CD4-positive, alpha-beta T cell treated with Interleukin-4 for 4 hours (primary cell): ENCODE results near the gene MAP3K4.
A peak's percentile ranks its signal among the peaks of the same experiment; 100 is the strongest.

Source experiments
- DNase-seq: peaks from one replicate; pipeline ENCODE4 v3.0.0-alpha.2; 2020

The MAP3K4 gene

DNA sequence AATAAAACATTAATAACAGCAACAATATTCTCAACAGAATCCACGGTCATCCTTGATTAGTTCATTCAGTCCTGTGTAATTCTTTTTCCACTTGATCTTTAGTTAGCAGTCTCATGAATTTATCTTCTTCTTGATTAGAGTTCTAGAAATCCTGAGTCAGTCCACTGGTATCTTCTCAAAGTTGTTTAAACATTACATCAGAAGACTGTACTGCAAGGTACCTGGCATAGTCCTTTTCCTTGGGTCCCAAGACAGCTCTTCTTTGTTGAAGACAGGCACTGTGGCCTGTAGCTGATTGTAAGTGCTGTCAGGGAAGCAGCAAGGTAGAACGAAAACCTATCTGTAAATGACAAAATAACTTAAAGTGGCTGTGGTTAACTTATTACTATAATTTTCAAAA is 11.8 kb downstream of the MAP3K4 start:
- DNase-seq: no peak

DNA sequence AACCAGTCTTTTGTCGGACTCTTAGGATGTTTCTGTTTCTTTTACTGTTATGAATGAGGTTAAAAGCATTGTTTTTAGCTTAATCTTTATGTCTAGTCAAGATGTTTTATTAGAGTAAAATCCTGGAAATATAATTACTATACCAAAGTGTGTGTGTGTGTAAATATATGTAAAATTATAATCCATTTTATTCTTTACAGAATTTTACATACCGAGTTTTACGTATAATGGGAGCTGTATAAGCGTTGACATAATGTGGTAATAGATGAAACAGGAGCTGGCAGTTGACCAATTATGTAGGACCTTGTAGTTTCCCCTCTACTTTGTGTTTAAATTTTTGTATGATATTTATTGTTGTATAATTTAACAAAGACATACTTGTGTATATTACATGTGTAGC is 16.7 kb downstream of the MAP3K4 start:
- no peak for DNase-seq

DNA sequence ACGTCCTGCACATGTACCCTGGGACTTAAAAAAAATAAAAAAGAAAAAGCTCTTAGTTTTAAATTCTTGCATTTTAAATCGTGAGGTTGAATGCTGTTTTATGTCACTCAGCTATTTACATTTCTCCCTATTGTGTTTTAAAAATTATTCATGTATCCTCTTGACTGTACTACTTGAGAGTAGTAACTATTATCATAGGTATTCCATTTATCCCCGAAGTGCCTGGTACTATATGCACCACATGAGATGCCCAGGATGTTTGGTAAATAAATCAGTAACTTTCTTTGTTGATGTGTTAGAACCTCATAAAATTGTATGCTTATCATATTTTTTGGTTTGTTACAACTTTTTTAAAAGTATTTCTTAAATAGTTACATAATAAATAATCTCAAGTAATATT is 18.4 kb downstream of the MAP3K4 start:
- DNase-seq: no peak

DNA sequence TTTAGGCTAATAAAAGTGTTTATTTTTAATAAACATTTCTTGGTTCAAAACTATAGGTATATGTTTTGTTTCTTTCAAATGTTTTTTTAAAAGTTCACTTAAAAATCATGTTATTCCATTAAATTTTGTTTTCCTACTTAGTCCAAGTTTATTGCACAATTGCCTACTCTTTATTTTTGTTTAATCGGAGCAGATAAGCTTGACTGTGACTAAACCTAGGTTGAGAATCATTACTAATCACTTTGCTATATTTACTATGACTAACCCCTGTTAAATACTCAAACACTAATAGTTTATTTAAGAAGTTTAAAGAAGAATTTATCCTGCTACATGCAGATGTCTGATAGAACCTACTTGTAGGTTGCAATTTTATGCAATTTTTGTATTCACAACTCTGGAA is 18.8 kb downstream of the MAP3K4 start:
- no peak for DNase-seq

DNA sequence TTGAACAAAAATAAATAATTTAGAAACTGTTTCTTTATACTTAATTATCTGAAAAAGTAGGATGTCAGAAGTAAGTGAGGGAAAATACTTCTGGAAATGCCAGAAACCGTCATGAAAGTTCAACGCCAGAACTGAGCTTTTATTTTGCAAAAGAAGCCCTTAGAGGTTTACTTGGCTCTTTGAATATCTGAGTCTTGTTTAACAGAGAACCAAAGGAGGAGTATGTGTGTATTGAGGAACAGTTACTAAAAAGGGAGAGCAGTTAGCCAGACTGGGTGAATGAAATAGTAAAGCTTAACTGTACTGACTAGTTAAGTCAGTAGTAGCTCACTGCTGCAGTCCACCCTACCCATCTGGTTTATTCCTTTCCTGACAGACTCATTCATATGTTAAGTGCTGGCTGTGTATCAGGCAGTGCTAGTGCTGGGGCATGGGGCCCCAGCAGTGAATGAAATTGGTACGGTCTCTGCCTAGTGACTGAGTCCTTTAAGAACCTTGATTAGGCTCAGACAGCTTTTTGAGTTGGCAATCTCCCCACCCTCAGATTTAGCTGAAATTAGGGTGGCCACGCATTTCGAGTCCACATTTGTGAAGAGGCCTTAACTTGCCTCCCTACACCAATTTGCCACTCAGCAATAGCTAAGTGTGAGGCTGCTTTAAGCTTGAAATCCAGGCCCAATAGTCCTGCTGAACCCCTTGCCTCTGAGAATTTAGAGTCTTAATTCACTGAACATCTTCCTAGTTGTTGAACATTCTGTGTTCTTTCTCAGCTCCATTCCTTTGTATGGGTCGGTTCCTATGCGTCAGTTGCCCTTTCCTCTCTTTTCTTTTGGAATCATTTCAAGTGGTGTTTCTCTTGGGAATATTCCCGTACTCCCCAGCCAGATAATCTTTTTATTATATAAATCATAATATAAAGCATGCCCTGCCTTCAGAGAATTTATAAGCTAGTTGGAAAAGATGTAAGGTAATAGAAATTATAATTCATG is 20.2 kb downstream of the MAP3K4 start:
- DNase-seq: no peak

DNA sequence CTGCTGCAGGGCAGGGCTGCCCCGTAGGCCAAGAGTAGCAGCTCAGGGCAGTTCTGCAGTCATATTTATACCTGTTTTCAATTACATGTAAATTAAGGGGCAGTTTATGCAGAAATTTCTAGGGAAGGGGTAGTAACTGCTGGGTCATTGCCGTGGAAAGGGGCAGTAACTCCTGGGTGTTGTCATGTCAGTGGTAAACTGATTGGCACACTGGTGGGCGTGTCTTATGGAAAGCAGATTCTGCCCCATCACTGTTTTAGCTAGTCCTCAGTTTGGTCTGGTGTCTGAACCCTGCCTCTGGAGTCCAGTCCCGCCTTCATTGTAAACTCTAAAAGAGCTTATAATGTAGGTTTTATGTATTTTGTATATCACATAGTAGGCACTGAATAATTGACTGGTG is 22.1 kb downstream of the MAP3K4 start:
- no peak for DNase-seq

DNA sequence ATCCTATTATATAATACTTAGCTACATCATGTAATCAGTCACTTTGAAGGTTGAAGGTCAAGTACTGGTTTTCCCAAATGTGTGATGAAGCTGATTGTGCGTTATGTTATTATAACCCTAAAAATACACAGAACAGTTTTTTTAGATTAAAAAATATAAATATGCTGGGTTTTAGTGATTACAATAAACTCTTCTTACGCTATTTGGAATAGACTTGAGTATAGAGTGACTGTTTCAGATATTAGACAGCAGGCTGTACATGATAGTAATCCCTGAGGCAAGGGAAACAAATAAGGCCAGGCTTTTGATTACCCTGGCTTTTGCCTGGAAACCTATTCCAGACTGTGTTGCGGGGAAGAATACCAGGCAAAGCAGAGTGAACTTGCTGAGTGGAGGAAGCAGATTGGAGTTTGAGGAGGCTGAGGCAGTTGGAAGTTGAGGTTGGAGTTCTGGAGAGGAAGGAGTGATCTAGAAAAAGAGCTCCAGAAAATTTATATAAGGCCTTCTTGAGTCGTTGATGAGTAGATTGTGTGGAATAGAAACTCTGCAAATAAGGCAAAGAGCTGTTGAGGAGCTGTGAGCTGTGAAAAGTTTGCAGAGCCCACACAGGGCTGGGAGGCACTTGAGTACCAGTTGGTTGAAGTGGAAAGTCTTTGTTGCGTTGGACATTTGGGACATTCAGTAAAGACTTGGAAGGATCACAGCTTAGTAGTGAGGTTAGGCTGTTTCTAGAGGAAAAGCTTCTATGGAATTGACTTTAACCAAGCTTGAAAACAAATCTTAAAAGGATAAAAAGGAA is 26.4 kb downstream of the MAP3K4 start:
- DNase-seq: no peak

DNA sequence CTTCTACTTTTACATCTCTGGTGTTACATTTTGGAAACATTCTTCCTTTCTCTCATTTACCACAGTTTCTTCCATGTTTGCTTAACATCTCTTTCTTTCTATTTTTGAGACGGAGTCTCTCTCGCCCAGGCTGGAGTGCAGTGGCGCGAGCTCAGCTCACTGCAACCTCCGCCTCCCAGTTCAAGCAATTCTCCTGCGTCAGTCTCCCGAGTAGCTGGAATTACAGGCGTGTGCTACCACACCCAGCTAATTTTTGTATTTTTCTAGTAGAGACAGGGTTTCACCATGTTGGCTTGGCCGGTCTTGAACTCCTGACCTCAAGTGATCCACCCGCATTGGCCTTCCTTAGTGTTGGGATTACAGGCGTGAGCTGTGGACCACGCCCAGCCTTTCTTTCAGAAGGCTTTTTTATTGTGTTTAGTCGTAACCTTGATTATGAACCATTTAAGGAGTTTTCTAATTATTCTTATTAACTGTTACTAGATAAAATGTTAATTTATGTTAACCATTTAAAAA is 27.8 kb downstream of the MAP3K4 start:
- DNase-seq: no peak

DNA sequence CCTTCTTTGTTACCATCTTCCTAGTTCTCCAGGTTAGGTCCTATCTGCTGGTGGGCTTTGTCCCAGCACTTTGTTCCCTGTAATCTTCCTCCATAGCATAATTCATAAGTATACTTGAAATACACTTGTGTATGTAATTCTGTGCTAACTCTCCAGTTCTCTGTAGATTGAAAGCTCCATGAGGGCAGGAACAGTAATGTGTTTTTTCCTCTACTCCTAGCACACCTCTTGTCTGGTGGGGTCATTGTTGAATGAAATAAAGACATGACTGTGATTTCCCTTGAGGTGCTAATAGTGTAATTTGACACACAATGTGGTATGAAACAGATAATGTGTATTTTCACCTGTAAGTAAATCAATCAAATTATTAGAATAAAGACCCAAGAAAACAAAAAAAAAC is 30.0 kb downstream of the MAP3K4 start:
- no peak for DNase-seq

DNA sequence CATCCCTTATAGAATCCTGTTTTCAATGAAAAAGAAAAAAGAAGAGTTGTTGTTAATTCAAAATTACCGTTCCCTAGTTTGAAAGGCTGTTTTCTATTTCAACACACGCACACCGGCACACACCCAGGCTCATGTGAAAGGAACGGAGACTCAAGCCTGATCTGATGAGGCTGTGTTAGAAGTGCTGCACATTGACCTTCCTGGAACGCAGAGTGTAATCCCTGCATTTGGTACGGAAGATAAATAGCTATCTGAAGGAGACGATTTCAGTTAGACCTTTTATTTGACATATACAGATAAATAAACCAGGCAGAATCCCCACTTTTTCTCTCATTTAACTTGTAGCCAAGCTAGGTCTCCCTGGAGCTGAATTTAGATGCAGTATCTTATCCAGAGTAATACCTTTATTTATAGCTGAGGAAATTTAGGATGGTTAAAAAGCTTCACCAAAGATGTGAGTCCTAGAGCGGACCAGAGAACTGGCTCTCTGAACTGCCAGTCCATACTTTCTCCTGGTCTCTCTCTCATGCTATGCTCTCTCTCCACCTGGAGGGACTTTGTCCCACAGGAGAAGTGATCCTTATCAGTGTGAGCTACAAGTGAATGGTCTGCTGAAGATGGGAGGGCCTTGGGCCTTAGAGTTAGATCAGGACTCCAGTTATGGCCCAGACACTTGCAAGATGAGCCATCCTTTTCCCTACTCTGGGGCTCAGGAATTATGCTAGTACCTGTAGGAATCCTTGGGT is 30.6 kb downstream of the MAP3K4 start:
- DNase-seq: no peak

DNA sequence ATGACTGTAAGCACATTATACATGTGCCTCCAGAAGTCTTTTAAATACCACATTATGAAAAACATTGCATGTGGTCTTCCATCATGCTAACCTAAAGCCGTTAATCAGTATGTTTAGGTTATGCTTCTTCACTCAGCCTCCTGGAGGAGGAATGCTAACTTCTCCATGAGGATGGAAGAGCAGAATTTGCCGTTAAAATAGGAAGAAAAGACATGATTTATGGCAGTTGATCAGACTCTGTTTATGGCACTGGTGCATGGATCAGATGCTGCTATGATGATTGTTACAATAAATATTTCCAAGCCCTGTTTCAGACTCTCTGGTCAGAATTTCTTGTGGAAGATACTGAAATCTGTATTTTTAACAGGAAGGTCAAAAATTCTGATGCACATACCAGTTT is 31.7 kb downstream of the MAP3K4 start:
- DNase-seq: no peak

DNA sequence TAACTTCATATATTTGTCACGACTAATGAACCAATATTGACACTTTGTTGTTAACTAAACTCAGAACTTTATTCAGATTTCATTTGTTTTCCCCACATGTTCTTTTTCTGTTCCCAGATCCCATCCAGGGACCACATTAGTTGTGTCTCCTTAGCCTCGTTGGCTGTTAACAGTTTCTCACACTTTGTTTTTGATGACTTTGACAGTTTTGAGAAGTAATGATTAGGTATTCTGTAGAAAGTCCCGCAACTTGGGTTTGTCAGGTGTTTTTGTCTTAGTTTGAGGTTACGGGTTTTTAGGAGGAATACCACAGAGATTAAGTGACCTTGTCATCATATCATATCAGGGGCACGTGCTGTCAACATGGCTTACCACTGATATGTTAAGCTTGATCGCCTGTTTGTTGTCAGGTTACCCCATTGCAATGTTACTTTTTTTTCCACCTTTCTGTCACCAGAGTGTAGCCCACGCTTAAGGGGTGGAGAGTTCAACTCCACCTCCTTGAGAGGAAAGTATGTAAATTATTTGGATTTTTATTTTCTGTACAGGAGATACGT is 32.9 kb downstream of the MAP3K4 start:
- peak; percentile 17 for DNase-seq

DNA sequence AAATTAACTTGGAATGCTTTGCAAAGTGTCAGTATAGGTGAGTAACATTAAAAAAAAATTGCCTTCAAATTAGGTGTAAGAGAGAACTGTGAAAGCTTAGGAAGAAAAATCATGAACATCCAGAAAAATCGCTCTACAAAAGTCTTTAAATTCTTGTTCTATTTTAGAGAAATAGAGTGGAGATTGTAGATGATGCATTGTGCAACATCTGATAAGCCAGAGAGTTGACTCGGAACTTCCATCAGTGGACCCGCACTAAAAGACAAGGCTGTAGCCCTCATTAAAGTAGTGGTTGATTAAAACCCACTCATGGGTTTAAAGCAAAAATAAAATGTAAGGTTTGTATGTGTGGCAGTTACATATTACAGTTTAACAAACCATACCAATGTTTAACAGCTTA is 35.8 kb downstream of the MAP3K4 start:
- no peak for DNase-seq

DNA sequence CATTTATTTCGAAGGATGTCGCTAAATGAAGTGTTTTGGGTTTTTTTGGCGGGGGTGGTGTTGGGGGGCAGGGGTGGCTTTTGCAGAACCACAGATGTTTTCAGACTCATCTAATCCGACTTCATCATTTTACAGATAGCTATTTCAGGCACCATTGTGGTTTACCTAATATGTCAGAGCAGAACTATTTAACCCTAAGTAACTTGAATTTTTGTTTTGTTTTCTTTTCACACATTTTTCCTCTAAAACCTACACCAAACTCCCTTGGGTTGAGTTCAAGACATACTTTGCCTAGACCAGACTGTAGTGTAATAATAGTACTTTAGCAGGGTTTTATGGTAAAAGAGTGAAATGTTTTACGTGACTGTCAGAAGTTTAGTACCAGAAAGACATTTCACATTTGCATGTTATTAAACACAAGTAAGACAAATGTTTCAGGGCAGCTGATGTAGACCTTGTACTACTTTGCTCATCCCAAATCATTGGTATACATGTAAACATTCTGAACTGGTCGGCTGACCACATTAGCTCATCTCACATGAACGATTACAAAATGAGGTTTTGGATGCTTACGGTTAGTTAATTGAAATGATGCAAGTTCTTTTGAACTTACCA is 37.7 kb downstream of the MAP3K4 start:
- DNase-seq: no peak

DNA sequence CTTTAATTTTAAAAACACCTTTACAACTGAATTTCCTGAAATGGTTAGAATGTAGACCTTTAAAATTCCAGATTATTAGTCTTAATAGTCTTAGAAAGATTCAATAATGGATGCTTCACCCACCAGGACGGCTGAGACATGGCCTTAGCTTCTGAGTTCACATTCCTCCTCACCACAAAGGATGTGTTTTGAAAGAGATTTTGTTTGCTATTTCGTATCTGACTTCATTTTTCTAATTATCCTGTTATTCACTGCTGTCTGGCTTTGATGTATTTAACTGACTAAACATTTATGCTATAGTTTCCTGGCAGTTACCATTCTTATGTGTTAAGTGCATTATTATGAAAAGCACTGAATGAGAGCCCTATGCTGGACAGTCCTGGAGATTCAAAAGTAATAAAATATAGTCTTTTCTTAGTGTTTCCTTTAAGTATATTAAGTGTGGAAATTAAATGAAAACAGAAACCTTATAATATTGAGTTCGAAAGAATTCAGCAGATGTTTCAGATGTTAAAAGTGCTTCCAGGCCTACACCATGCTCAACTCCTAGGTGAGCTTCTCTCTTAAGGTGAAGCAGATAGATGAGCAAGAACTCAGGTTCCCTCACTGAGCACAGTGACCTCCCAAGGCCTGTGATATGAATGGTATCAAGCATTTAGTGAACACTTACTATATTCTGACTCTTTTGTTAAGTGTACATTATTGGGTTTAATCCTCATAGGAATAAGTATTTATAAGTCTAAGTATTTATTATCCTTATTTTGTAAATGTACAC is 40.3 kb downstream of the MAP3K4 start:
- DNase-seq: no peak

DNA sequence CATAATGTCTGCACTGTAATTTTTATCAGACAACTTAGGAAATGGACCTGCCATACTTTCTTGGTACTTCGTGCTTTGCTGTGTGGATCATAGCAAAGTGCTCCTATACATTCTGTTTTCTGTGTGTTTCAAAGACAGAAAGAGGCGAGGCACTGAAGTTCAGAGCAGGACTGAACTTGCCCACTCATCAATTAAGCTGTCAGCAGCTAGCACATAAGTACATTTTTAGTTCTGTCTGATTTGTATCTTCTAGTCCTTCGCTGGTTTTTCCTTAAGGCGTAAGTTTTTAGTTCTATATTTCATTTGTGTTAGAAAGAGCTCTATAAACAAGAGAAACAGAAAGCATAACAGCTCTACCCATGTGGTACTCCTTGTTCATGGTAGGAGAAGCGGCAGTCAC is 42.1 kb downstream of the MAP3K4 start:
- DNase-seq: no peak

DNA sequence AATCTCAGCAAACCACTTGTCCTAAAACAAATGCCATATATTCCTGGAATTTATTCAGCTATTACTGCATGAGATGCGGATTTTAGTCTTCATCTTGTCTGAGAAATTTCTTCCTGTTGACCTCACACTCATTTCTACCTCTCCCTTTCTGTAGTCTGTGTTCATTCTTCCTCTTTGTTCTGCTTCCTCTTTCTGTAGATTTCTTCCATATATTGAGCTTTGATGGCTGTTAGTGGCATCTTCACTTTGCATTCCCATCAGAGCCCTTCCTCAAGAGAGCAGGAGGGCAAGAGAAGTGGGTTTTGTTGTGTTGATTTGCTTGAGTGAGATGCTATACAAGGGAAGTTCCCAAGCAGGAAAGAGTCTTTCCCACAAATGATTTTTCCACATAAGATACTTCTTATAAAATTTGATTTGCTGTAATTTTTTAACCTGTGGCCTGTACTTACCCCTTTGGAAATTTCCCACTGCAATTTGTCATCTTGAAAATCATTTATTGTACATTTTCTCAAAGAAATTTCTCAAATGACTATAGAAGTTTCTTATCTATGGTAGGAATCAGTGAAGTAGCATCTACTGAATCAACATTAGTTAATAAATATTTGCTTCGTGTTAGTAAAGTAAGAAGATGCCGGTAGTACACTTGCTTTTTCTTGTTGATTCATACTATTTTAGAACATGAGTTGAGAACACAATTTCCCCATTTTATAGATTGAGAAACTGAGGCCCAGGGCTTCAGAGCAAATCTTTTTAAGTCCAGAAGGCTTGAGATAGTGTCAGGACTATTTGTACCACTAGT is 43.8 kb downstream of the MAP3K4 start:
- DNase-seq: no peak

DNA sequence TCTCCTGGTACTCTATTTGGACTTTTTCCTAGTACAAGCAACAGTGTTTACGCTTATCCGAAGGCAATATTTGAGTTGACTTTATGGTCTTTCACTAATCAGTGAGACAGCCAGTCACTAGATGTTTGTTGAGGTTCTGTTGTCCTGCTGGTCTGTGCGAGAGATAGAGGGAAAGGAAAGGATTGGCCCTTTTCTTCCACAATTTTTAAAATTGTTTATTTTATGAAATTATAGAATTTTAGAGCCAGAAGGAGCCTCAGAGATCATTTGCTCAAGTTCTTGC is 44.4 kb downstream of the MAP3K4 start:
- DNase-seq: no peak

DNA sequence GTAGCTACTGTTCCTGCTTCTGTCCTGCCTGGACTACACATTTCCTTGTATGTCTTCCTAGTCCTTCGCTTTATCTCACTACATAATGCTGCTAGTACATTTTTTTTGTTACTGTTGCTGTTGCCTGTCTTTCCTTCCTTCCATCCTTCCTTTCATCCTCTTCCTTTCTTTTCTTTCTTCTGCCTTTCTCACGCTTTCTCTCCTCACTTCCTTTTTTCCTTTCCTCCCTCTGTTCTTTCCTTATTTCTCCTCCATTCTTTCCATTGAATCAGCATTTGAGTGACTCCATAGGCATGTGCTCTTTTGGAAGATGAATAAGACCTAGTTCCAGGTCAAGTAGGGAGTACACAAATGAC is 46.3 kb downstream of the MAP3K4 start:
- DNase-seq: no peak

DNA sequence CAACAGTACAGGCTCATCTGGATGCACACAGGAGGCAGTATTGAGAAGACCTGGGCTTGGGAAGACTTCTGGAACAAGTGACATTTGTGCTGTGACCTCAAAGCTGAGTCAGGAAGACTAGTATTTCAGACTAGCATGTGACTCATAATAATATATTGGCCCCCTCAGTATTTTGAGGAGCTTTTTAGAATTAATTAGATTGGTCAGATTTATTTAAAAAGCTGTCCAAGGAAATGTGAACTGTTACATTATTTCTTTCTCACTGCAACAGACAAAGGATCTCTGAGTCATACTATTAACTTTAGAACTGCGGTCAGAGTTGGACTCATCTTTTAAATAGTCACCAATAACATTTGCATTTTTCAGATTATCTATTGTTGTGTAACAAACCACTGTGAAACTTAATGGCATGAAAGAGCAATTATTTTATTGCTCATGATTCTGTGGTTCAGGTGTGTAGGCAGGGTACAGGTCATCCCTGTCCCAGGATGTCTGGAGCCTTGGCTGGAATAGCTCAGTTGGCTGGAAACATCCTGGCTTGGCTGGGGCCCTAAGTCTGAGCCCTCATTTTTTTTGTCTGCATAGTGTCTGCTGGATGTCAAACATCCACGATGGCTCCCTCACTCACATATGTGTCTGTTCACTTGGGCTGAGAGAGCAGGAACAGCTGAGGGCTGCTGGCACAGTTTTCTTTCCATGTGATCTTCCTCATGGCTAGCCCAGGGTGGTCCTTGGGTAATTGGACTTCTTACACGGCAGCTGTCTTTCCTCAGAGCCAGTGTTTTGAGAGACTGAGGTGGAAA is 46.9 kb downstream of the MAP3K4 start:
- DNase-seq: peak; percentile 23
